Activated CD4-positive, alpha-beta memory T cell treated with anti-CD3 and anti-CD28 coated beads, Interleukin-2, amount 10 ng/mL, durations not matched to agents 7 days and 5 days (primary cell): ENCODE data around the gene TFF1. TPM values are rescaled to one million over a fixed set of nuclear protein-coding genes. Genes with fewer than 3 reads are reported as not detected.

Experiments used
- CTCF ChIA-PET: fragments of 350-600 bp; sonication (Branson Sonifier 250); formaldehyde crosslinking; loops from one replicate; lab custom pipeline; 2021; ENCODE audit warnings: antibody characterized with exemption, inconsistent platforms; lab: Charles Lee
- POLR2A ChIA-PET: fragments of 350-600 bp; sonication (Branson Sonifier 250); formaldehyde crosslinking; loops from one replicate; lab custom pipeline; 2021; ENCODE audit warnings: antibody characterized with exemption; lab: Charles Lee
- DNase-seq: peaks from one replicate; pipeline ENCODE4 v3.0.0-alpha.2; 2020
- H3K27ac Mint-ChIP-seq: one replicate; pipeline ENCODE4 v1.8.0; 2021; ENCODE audit warnings: mild to moderate bottlenecking, mixed read lengths
- H3K27me3 Mint-ChIP-seq: one replicate; pipeline ENCODE4 v1.8.0; 2021; ENCODE audit warnings: mixed read lengths
- H3K36me3 Mint-ChIP-seq: one replicate; pipeline ENCODE4 v1.8.0; 2021; ENCODE audit warnings: low read depth, mixed read lengths
- H3K4me1 Mint-ChIP-seq: one replicate; pipeline ENCODE4 v1.8.0; 2021; ENCODE audit warnings: mixed read lengths
- H3K4me3 Mint-ChIP-seq: one replicate; pipeline ENCODE4 v1.8.0; 2021; ENCODE audit warnings: mild to moderate bottlenecking, mixed read lengths
- H3K9me3 Mint-ChIP-seq: one replicate; pipeline ENCODE4 v1.8.0; 2021; ENCODE audit warnings: mixed read lengths
- total RNA-seq, 2 experiments: library from RNA; stranded (reverse); gene quantifications; one replicate each; pipeline ENCODE4 v1.2.3, GENCODE V29; 2021

The TFF1 gene
- total RNA-seq, 2 experiments from 2014 or later: not detected

- peaks cover 19% of the 10 kb centered on the region for H3K36me3 Mint-ChIP-seq
- ChIA-PET CTCF (no interaction called here), POLR2A (interaction anchor here (1.7 kb wide), 1 partner anchor 26 kb away, joined by 7 read pairs; the partner anchor contains the start of gene UBASH3A)
- H3K9me3 Mint-ChIP-seq: peaks cover 16% of the 10 kb centered on the region
- H3K4me3 Mint-ChIP-seq: no peak overlapping the region
- H3K27ac Mint-ChIP-seq: no peak overlapping the region
- no peaks in the 10 kb centered on the region for H3K27me3 Mint-ChIP-seq
- peaks cover 30% of the 10 kb centered on the region for H3K4me1 Mint-ChIP-seq
- DNase-seq: no peak
Measured at GRCh38 chr21:42377951-42378340, 11.6 kb upstream of the TFF1 start.

- no peak overlapping the region for H3K4me3 Mint-ChIP-seq
- CTCF ChIA-PET: no interaction called here
- DNase-seq: no peak
- H3K36me3 Mint-ChIP-seq: peaks cover 14% of the 10 kb centered on the region
- peaks cover 28% of the 10 kb centered on the region for H3K4me1 Mint-ChIP-seq
- no peaks in the 10 kb centered on the region for H3K27me3 Mint-ChIP-seq
- POLR2A ChIA-PET: interaction anchor here (1.7 kb wide), 1 partner anchor 27 kb away, joined by 7 read pairs; the partner anchor contains the start of gene UBASH3A
- peaks cover 11% of the 10 kb centered on the region for H3K9me3 Mint-ChIP-seq
- H3K27ac Mint-ChIP-seq: no peak overlapping the region
Measured at GRCh38 chr21:42377211-42377950, 11.0 kb upstream of the TFF1 start.

- CTCF ChIA-PET: no interaction called here
- no peak for DNase-seq
- peaks cover 25% of the 10 kb centered on the region for H3K4me1 Mint-ChIP-seq
- no peaks in the 10 kb centered on the region for H3K27me3 Mint-ChIP-seq
- H3K9me3 Mint-ChIP-seq: peaks cover 1% of the 10 kb centered on the region
- H3K27ac Mint-ChIP-seq: no peak overlapping the region
- H3K4me3 Mint-ChIP-seq: no peak overlapping the region
- POLR2A ChIA-PET: no interaction called here
- peaks cover 5% of the 10 kb centered on the region for H3K36me3 Mint-ChIP-seq
Measured at GRCh38 chr21:42376338-42376982, 10.1 kb upstream of the TFF1 start.

- H3K4me3 Mint-ChIP-seq: no peak overlapping the region
- H3K27ac Mint-ChIP-seq: no peak overlapping the region
- no peaks in the 10 kb centered on the region for H3K27me3 Mint-ChIP-seq
- POLR2A ChIA-PET: interaction anchor here (2.5 kb wide), 1 partner anchor 30 kb away, joined by 9 read pairs; no protein-coding TSS in a partner anchor
- no peaks in the 10 kb centered on the region for H3K9me3 Mint-ChIP-seq
- DNase-seq: no peak
- CTCF ChIA-PET: no interaction called here
- peaks cover 4% of the 10 kb centered on the region for H3K36me3 Mint-ChIP-seq
- peaks cover 25% of the 10 kb centered on the region for H3K4me1 Mint-ChIP-seq
Measured at GRCh38 chr21:42375966-42376337, 9.6 kb upstream of the TFF1 start.

- Mint-ChIP-seq H3K4me3 (no peak overlapping the region), H3K9me3 (no peaks in the 10 kb centered on the region), H3K36me3 (peaks cover 4% of the 10 kb centered on the region), H3K27ac (peak overlapping the region; percentile 63), H3K27me3 (no peaks in the 10 kb centered on the region), H3K4me1 (peaks cover 29% of the 10 kb centered on the region)
- ChIA-PET POLR2A (interaction anchor here (1.0 to 2.5 kb wide), 3 partner anchors 11 to 31 kb away, joined by 3 to 9 read pairs (median 8); partner anchors contain the start of gene UBASH3A), CTCF (no interaction called here)
- DNase-seq: no peak
Measured at GRCh38 chr21:42375506-42375905, 9.2 kb upstream of the TFF1 start.

GRCh38 chr21:42374864-42375499 is 8.6 kb upstream of the TFF1 start:
- Mint-ChIP-seq H3K9me3 (no peaks in the 10 kb centered on the region), H3K27me3 (no peaks in the 10 kb centered on the region), H3K4me3 (peak overlapping the region; percentile 30), H3K27ac (peak overlapping the region; percentile 65), H3K36me3 (peaks cover 4% of the 10 kb centered on the region), H3K4me1 (peaks cover 29% of the 10 kb centered on the region)
- CTCF ChIA-PET: no interaction called here
- POLR2A ChIA-PET: interaction anchor here (0.7 to 2.5 kb wide), 7 partner anchors 12 to 101 kb away, joined by 3 to 9 read pairs (median 5); partner anchors contain the start of gene UBASH3A
- DNase-seq: no peak

GRCh38 chr21:42374457-42374856 is 8.1 kb upstream of the TFF1 start:
- peaks cover 4% of the 10 kb centered on the region for H3K36me3 Mint-ChIP-seq
- H3K27me3 Mint-ChIP-seq: no peaks in the 10 kb centered on the region
- no peak overlapping the region for H3K4me3 Mint-ChIP-seq
- H3K27ac Mint-ChIP-seq: peak overlapping the region; percentile 65
- DNase-seq: no peak
- POLR2A ChIA-PET: interaction anchor here (0.7 to 2.5 kb wide), 9 partner anchors 12 to 100 kb away, joined by 3 to 9 read pairs (median 5); partner anchors contain the start of gene UBASH3A
- CTCF ChIA-PET: no interaction called here
- no peaks in the 10 kb centered on the region for H3K9me3 Mint-ChIP-seq
- H3K4me1 Mint-ChIP-seq: peaks cover 29% of the 10 kb centered on the region

GRCh38 chr21:42373908-42374455 is 7.6 kb upstream of the TFF1 start:
- H3K27ac Mint-ChIP-seq: peak overlapping the region; percentile 65
- no peaks in the 10 kb centered on the region for H3K9me3 Mint-ChIP-seq
- H3K4me3 Mint-ChIP-seq: no peak overlapping the region
- H3K4me1 Mint-ChIP-seq: peaks cover 32% of the 10 kb centered on the region
- ChIA-PET POLR2A (interaction anchor here (0.7 to 2.5 kb wide), 8 partner anchors 12 to 100 kb away, joined by 3 to 9 read pairs (median 5); partner anchors contain the start of gene UBASH3A), CTCF (no interaction called here)
- no peak for DNase-seq
- peaks cover 4% of the 10 kb centered on the region for H3K36me3 Mint-ChIP-seq
- no peaks in the 10 kb centered on the region for H3K27me3 Mint-ChIP-seq

GRCh38 chr21:42373196-42373907 is 7.0 kb upstream of the TFF1 start:
- CTCF ChIA-PET: no interaction called here
- peaks cover 4% of the 10 kb centered on the region for H3K36me3 Mint-ChIP-seq
- no peaks in the 10 kb centered on the region for H3K27me3 Mint-ChIP-seq
- no peaks in the 10 kb centered on the region for H3K9me3 Mint-ChIP-seq
- peak; percentile 25 for DNase-seq
- POLR2A ChIA-PET: interaction anchor here (1.0 to 2.5 kb wide), 6 partner anchors 11 to 52 kb away, joined by 3 to 9 read pairs (median 6); partner anchors contain the start of gene UBASH3A
- peak overlapping the region; percentile 40 for H3K27ac Mint-ChIP-seq
- H3K4me3 Mint-ChIP-seq: no peak overlapping the region
- H3K4me1 Mint-ChIP-seq: peaks cover 36% of the 10 kb centered on the region

- ChIA-PET CTCF (no interaction called here), POLR2A (no interaction called here)
- Mint-ChIP-seq H3K27me3 (no peaks in the 10 kb centered on the region), H3K4me1 (peaks cover 41% of the 10 kb centered on the region), H3K4me3 (no peak overlapping the region), H3K9me3 (no peaks in the 10 kb centered on the region), H3K27ac (no peak overlapping the region), H3K36me3 (no peaks in the 10 kb centered on the region)
- no peak for DNase-seq
Measured at GRCh38 chr21:42370894-42371654, 4.7 kb upstream of the TFF1 start.

GRCh38 chr21:42369821-42370220 is 3.5 kb upstream of the TFF1 start:
- no peak overlapping the region for H3K4me3 Mint-ChIP-seq
- ChIA-PET CTCF (no interaction called here), POLR2A (interaction anchor here (0.7 kb wide), 1 partner anchor 9 kb away, joined by 3 read pairs; no protein-coding TSS in a partner anchor)
- H3K27ac Mint-ChIP-seq: no peak overlapping the region
- no peaks in the 10 kb centered on the region for H3K36me3 Mint-ChIP-seq
- no peaks in the 10 kb centered on the region for H3K9me3 Mint-ChIP-seq
- no peak for DNase-seq
- H3K27me3 Mint-ChIP-seq: no peaks in the 10 kb centered on the region
- H3K4me1 Mint-ChIP-seq: peaks cover 37% of the 10 kb centered on the region
